Breast epithelium (tissue), 3 donors: ENCODE results near the gene PARL.

Experiments used
- POLR2A ChIP-seq: fragments of 450-650 bp; IDR thresholded peaks from one replicate; pipeline ENCODE4 v1.6.1; 2016; ENCODE audit warnings: antibody characterized with exemption, mild to moderate bottlenecking, moderate library complexity
- TF ChIP-seq, protein P1 (sequence below), 3 donors: fragments of 450-650 bp; IDR thresholded peaks; one replicate each; pipeline ENCODE4 v1.5.1; 2016 to 2017; ENCODE audit warnings: antibody characterized with exemption in 3 of 3, mild to moderate bottlenecking in 3 of 3, moderate library complexity in 3 of 3

DNA sequence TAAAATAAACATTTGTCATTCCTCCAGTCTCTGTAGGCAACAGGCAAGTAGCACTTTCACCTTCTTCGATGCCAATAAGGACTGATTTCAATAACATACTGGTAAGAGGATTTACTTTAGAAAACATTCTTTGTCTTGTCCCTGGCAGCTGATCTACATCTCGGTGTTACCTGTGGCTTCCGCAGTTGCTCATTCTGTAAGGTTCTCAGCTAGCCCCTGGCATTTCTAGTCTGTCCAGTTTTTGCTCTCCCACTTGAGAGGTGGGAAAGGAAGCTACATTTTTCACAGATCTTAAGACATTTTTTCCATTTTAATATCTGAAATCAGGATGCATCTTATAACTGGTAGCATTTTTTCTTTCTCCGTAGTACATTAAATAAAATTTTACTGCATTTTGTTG is 39.6 kb downstream of the PARL start:
- TF ChIP-seq, protein P1, sequence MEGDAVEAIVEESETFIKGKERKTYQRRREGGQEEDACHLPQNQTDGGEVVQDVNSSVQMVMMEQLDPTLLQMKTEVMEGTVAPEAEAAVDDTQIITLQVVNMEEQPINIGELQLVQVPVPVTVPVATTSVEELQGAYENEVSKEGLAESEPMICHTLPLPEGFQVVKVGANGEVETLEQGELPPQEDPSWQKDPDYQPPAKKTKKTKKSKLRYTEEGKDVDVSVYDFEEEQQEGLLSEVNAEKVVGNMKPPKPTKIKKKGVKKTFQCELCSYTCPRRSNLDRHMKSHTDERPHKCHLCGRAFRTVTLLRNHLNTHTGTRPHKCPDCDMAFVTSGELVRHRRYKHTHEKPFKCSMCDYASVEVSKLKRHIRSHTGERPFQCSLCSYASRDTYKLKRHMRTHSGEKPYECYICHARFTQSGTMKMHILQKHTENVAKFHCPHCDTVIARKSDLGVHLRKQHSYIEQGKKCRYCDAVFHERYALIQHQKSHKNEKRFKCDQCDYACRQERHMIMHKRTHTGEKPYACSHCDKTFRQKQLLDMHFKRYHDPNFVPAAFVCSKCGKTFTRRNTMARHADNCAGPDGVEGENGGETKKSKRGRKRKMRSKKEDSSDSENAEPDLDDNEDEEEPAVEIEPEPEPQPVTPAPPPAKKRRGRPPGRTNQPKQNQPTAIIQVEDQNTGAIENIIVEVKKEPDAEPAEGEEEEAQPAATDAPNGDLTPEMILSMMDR (IDR thresholded peaks at IDR 0.05) = no peak
- no peak for TF ChIP-seq POLR2A
